ENCODE measurements around the gene CHRNA1.

DNA sequence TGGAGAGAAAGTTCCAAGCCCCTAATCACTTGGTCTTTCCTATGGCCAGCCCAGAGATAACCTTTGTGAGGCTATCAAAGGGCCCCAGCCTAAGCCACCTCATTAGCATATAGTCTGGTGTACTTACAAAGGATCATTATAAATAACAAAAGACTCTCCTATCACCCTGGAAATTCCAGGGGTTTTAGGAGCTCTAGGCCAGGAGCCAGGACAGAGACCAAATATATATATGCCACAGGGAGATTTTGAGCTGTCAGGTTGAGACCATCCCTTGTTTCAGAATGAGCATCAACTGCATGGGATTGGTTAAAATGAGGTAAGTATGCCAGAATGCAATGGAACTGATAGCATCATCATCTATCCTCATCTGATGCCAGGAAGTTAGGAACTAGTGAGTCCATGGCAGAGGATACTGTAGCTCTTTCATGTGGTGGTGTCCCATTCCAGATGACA, 32.1 kb upstream of the CHRNA1 start:
- no peak for TF ChIP-seq POLR2A (IDR thresholded peaks at IDR 0.05)
- TF ChIP-seq, protein P1, sequence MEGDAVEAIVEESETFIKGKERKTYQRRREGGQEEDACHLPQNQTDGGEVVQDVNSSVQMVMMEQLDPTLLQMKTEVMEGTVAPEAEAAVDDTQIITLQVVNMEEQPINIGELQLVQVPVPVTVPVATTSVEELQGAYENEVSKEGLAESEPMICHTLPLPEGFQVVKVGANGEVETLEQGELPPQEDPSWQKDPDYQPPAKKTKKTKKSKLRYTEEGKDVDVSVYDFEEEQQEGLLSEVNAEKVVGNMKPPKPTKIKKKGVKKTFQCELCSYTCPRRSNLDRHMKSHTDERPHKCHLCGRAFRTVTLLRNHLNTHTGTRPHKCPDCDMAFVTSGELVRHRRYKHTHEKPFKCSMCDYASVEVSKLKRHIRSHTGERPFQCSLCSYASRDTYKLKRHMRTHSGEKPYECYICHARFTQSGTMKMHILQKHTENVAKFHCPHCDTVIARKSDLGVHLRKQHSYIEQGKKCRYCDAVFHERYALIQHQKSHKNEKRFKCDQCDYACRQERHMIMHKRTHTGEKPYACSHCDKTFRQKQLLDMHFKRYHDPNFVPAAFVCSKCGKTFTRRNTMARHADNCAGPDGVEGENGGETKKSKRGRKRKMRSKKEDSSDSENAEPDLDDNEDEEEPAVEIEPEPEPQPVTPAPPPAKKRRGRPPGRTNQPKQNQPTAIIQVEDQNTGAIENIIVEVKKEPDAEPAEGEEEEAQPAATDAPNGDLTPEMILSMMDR (IDR thresholded peaks at IDR 0.05), result no peak

All from esophagus squamous epithelium (tissue), 4 donors.